BJ (cell line): Measurements from ENCODE around the gene C17orf107. TPM values are rescaled to one million over a fixed set of nuclear protein-coding genes. Genes with fewer than 3 reads are reported as not detected.

Experiments used
- CTCF ChIA-PET: fragments of 350-600 bp; formaldehyde crosslinking; extraction: SDS; loops from one replicate; lab custom pipeline; 2021; ENCODE audit warnings: antibody characterized with exemption, inconsistent platforms; lab: Yijun Ruan, JAX
- POLR2A ChIA-PET: fragments of 300-600 bp; sonication (Branson Sonifier 250); formaldehyde crosslinking; extraction: SDS; loops from one replicate; lab custom pipeline; 2021; ENCODE audit warnings: antibody characterized with exemption; lab: Charles Lee
- DNase-seq: peaks from one replicate; pipeline ENCODE4 v3.0.0-alpha.2; 2011; ENCODE audit warnings: low read depth
- H3K27me3 ChIP-seq: 2 replicates; pipeline ENCODE4 v1.6.0; 2011; ENCODE audit warnings: low read length; ENCODE audit not compliant: control insufficient read depth, insufficient read depth
- H3K36me3 ChIP-seq: 2 replicates; pipeline ENCODE4 v1.5.1; 2011; ENCODE audit warnings: low read length; ENCODE audit not compliant: control insufficient read depth, insufficient read depth
- H3K4me3 ChIP-seq: 2 replicates; pipeline ENCODE4 v1.5.1; 2011; ENCODE audit warnings: low read depth, mild to moderate bottlenecking, control low read depth, low read length
- CTCF ChIP-seq: IDR thresholded peaks from 2 replicates; pipeline ENCODE4 v1.5.1; 2011; ENCODE audit warnings: low read depth, mild to moderate bottlenecking, control low read depth, inconsistent platforms, low read length, moderate library complexity; ENCODE audit not compliant: insufficient read depth
- polyA plus RNA-seq: library from polyadenylated mRNA; depleted of rRNA; stranded (reverse); fragments of >200 nt; gene quantifications from 2 replicates; pipeline ENCODE4 v1.2.3, GENCODE V29; 2011; rRNA removed

The C17orf107 gene
- polyA plus RNA-seq, 1 experiment: 4.5 TPM

- CTCF ChIA-PET: no interaction called here
- no peaks in the 10 kb centered on the region for H3K27me3 ChIP-seq
- TF ChIP-seq CTCF: no peak
- no peak for DNase-seq
- H3K4me3 ChIP-seq: peak overlapping the region; percentile 92
- peaks cover 12% of the 10 kb centered on the region for H3K36me3 ChIP-seq
- POLR2A ChIA-PET: interaction anchor here (0.6 to 2.5 kb wide), 3 partner anchors 9 to 18 kb away, joined by 3 to 17 read pairs (median 3); partner anchors contain the start of genes RNF167 and SPAG7
Measured at GRCh38 chr17:4949321-4950074, 50.2 kb downstream of the C17orf107 start.

DNA sequence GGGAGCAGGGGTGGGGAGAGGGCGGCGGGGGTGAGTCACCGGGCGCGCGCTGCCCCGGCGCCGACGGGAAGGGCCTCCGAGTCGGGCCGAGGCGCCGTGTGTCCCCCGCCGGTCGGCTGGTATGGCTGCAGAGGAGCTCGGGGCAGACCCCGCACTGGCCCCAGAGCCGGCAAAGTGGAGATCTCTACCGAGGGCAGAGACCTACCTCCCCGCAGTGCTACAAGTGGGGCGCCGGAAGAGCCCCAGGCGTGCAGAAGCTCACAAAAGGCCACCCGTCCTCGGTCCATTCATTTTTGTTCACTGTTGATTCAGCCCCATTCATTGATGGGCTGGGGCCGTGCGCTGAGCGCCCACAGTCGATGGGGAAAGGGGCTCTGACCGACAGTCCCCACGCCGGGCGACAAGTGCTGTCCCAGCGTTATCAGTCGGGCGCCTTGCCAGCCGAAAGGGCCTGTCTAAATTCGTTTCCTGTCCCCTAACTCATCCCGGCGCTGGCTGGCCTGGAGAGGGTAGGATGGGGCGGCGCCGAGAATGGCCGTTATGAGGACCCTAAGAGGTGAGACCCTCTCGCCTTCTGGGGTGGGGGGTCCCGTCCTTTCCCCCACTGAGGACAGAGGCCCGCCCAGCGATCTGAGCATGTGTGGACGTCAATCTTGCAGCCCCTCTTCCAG, 50.9 kb downstream of the C17orf107 start:
- peak overlapping the region; percentile 92 for H3K4me3 ChIP-seq
- H3K27me3 ChIP-seq: no peaks in the 10 kb centered on the region
- CTCF ChIA-PET: no interaction called here
- TF ChIP-seq CTCF: no peak
- DNase-seq: no peak
- H3K36me3 ChIP-seq: peaks cover 9% of the 10 kb centered on the region
- POLR2A ChIA-PET: interaction anchor here (0.6 kb wide), 1 partner anchor 17 kb away, joined by 3 read pairs; no protein-coding TSS in a partner anchor

- CTCF ChIA-PET: no interaction called here
- Histone ChIP-seq H3K36me3 (peaks cover 4% of the 10 kb centered on the region), H3K27me3 (no peaks in the 10 kb centered on the region), H3K4me3 (peak within 1 kb of the TSS; percentile 92)
- POLR2A ChIA-PET: interaction anchor here (1.3 kb wide), 1 partner anchor 11 kb away, joined by 3 read pairs; the partner anchor contains the start of genes RNF167 and SLC25A11
- DNase-seq: no peak
- no peak for TF ChIP-seq CTCF
Measured at GRCh38 chr17:4950746-4951204, 51.4 kb downstream of the C17orf107 start, which contains the start of gene ENO3. ENO3 (plus strand) TSS chr17:4951119; CDS start chr17:4951830, 711 bp downstream.

DNA sequence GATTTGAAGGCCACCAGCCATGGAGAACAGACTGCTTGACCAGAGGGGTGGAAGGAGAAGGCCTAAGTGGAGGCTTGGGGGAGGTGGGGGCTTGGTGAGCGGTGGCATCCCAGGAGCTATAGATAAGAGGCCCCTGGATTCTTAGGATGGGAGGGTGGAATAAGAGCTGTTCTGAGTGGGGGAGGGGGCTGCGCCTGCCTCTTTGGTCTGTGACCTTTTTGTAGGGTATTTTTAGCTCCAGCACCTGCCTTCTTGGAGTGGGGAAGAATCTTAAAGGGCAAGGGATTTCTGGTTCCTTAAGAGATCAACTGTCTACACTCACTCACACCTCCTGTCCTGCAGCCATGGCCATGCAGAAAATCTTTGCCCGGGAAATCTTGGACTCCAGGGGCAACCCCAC, 52.1 kb downstream of the C17orf107 start:
- no peaks in the 10 kb centered on the region for H3K36me3 ChIP-seq
- no peak for DNase-seq
- H3K4me3 ChIP-seq: no peak overlapping the region
- ChIA-PET CTCF (interaction anchor here (1.6 kb wide), 1 partner anchor 12 kb away, joined by 4 read pairs; no protein-coding TSS in a partner anchor), POLR2A (interaction anchor here (1.3 kb wide), 1 partner anchor 12 kb away, joined by 3 read pairs; the partner anchor contains the start of genes RNF167 and SLC25A11)
- H3K27me3 ChIP-seq: no peaks in the 10 kb centered on the region
- TF ChIP-seq CTCF: no peak

Other genes with a start within 250 kb of the C17orf107 start
- gene PELP1, start 195.4 kb upstream of the C17orf107 start, polyA plus RNA-seq: 5.1 and 13.9 TPM in 2 replicates
- gene ARRB2, start 188.9 kb upstream of the C17orf107 start, polyA plus RNA-seq: 8.5 and 10.7 TPM in 2 replicates
- gene MED11, start 168.1 kb upstream of the C17orf107 start, polyA plus RNA-seq: 27.5 and 31.2 TPM in 2 replicates
- 0.13 TPM in 1 of 2 replicates, not detected in the other for gene ZMYND15, start 159.7 kb upstream of the C17orf107 start, polyA plus RNA-seq
- 2.2 and 3.3 TPM in 2 replicates for gene CXCL16, start 159.6 kb upstream of the C17orf107 start, polyA plus RNA-seq
- not detected in 2 replicates for gene TM4SF5, start 127.7 kb upstream of the C17orf107 start, polyA plus RNA-seq
- gene VMO1, start 113.2 kb upstream of the C17orf107 start, polyA plus RNA-seq: 0.27 and 0.92 TPM in 2 replicates
- gene GLTPD2, start 110.6 kb upstream of the C17orf107 start, polyA plus RNA-seq: not detected in 2 replicates
- gene PSMB6, start 103.4 kb upstream of the C17orf107 start, polyA plus RNA-seq: 222 and 289 TPM in 2 replicates
- 24.0 and 34.1 TPM in 2 replicates for gene PLD2, start 92.4 kb upstream of the C17orf107 start, polyA plus RNA-seq
- gene MINK1, start 66.2 kb upstream of the C17orf107 start, polyA plus RNA-seq: 32.6 and 69.1 TPM in 2 replicates
- gene CHRNE, start 3.6 kb downstream of the C17orf107 start, polyA plus RNA-seq: 0.18 and 0.36 TPM in 2 replicates
- gene GP1BA, start 32.7 kb downstream of the C17orf107 start, polyA plus RNA-seq: not detected in 2 replicates
- 38.5 and 70.7 TPM in 2 replicates for gene SLC25A11, start 40.5 kb downstream of the C17orf107 start, polyA plus RNA-seq
- gene RNF167, start 40.7 kb downstream of the C17orf107 start, polyA plus RNA-seq: 69.9 and 73.5 TPM in 2 replicates
- gene PFN1, start 49.0 kb downstream of the C17orf107 start, polyA plus RNA-seq: 1,656 and 1,791 TPM in 2 replicates
- 3.8 and 5.9 TPM in 2 replicates for gene ENO3, start 51.6 kb downstream of the C17orf107 start, polyA plus RNA-seq
- gene SPAG7, start 68.3 kb downstream of the C17orf107 start, polyA plus RNA-seq: 85.3 and 85.8 TPM in 2 replicates
- 40.6 and 65.6 TPM in 2 replicates for gene CAMTA2, start 88.1 kb downstream of the C17orf107 start, polyA plus RNA-seq
- 0.55 and 1.3 TPM in 2 replicates for gene INCA1, start 98.0 kb downstream of the C17orf107 start, polyA plus RNA-seq
- 72.8 and 81.6 TPM in 2 replicates for gene KIF1C, start 98.4 kb downstream of the C17orf107 start, polyA plus RNA-seq
- 0.13 and 0.23 TPM in 2 replicates for gene SLC52A1, start 135.9 kb downstream of the C17orf107 start, polyA plus RNA-seq
- gene ZFP3, start 178.9 kb downstream of the C17orf107 start, polyA plus RNA-seq: 2.0 and 3.7 TPM in 2 replicates
- 3.1 and 4.4 TPM in 2 replicates for gene ZNF232, start 212.3 kb downstream of the C17orf107 start, polyA plus RNA-seq
- gene USP6, start 216.5 kb downstream of the C17orf107 start, polyA plus RNA-seq: 0.01 TPM in 1 of 2 replicates, not detected in the other